Common myeloid progenitor, CD34-positive (primary cell): Measurements from ENCODE around the gene GNB1.
"Not testable (repeated sequence)": the region's sequence is repeated elsewhere in the genome, so short reads cannot be mapped to it uniquely, and the experiment has no call there.

Source experiments
- CTCF ChIA-PET: fragments of 350-600 bp; sonication (Branson Sonifier 250); formaldehyde crosslinking; loops from one replicate; lab custom pipeline; 2021; ENCODE audit warnings: antibody characterized with exemption; lab: Charles Lee
- POLR2A ChIA-PET: fragments of 350-600 bp; sonication (Branson Sonifier 250); formaldehyde crosslinking; loops from one replicate; lab custom pipeline; 2021; ENCODE audit warnings: antibody characterized with exemption; lab: Charles Lee
- DNase-seq, 3 donors: peaks; one replicate each; pipeline versions ENCODE4 v3.0.0 to v3.0.0-alpha.2; 2013
- H3K27ac ChIP-seq, 2 experiments: 1 replicate in 1 of 2; 2 replicates in 1 of 2; pipeline ENCODE4 v1.7.0; 2013; ENCODE audit warnings: inconsistent platforms in 2 of 2, low read length in 2 of 2, mild to moderate bottlenecking in 2 of 2, low read depth in 1 of 2, moderate library complexity in 1 of 2; ENCODE audit not compliant: severe bottlenecking in 2 of 2, insufficient read depth in 1 of 2, poor library complexity in 1 of 2
- H3K27me3 ChIP-seq, 5 experiments: replicated peaks in 2 of 5; 1 replicate in 3 of 5; 2 replicates in 2 of 5; pipeline versions ENCODE4 v1.6.1 to v1.7.0; 2013; ENCODE audit warnings: low read length in 4 of 5, mild to moderate bottlenecking in 2 of 5, moderate library complexity in 2 of 5, inconsistent platforms in 1 of 5; ENCODE audit not compliant: insufficient read depth in 5 of 5, control insufficient read depth in 4 of 5
- H3K36me3 ChIP-seq, 4 experiments: 1 replicate in 2 of 4; 2 replicates in 2 of 4; pipeline versions ENCODE4 v1.6.1 to v1.7.0; 2013; ENCODE audit warnings: low read length in 3 of 4, control low read depth in 1 of 4, mild to moderate bottlenecking in 1 of 4; ENCODE audit not compliant: control insufficient read depth in 4 of 4, insufficient read depth in 4 of 4
- H3K4me1 ChIP-seq, 4 experiments: 1 replicate in 3 of 4; 2 replicates in 1 of 4; pipeline versions ENCODE4 v1.6.1 to v1.7.1; 2013; ENCODE audit warnings: low read length in 3 of 4, mild to moderate bottlenecking in 3 of 4, control low read depth in 1 of 4, inconsistent platforms in 1 of 4, moderate library complexity in 1 of 4; ENCODE audit not compliant: control insufficient read depth in 4 of 4, insufficient read depth in 4 of 4; ENCODE audit errors: control extremely low read depth in 1 of 4
- H3K4me3 ChIP-seq, 7 experiments: 1 replicate in 4 of 7; 2 replicates in 3 of 7; pipeline versions ENCODE4 v1.5.1 to v1.7.0; 2013; ENCODE audit warnings: mild to moderate bottlenecking in 7 of 7, low read length in 6 of 7, moderate library complexity in 6 of 7, inconsistent platforms in 2 of 7, low read depth in 2 of 7, control low read depth in 1 of 7; ENCODE audit not compliant: insufficient read depth in 4 of 7, control insufficient read depth in 1 of 7; ENCODE audit errors: extremely low read depth in 1 of 7
- H3K9me3 ChIP-seq, 5 experiments: 1 replicate in 4 of 5; 2 replicates in 1 of 5; pipeline versions ENCODE4 v1.6.1 to v1.7.1; 2013; ENCODE audit warnings: low read length in 4 of 5, mild to moderate bottlenecking in 2 of 5, inconsistent platforms in 1 of 5, low read depth in 1 of 5, moderate library complexity in 1 of 5; ENCODE audit not compliant: control insufficient read depth in 4 of 5, insufficient read depth in 2 of 5; ENCODE audit errors: control extremely low read depth in 1 of 5
- WGBS: methylation state at CpG from one replicate; pipeline ENCODE4 v1.1.5; 2013; ENCODE audit not compliant: insufficient coverage; 5-methylcytosine and 5-hydroxymethylcytosine counted together

Gene GNB1

GRCh38 chr1:1858382-1859086 is 32.4 kb downstream of the GNB1 start:
- H3K4me1 ChIP-seq: peaks cover 0 to 50% (median 34%) of the 10 kb centered on the region in 4 experiments
- peak overlapping the region in 2 of 7 experiments; percentile 30 to 33 for H3K4me3 ChIP-seq
- ChIA-PET POLR2A (interaction anchor here (0.5 to 1.1 kb wide), 4 partner anchors 9 to 44 kb away, joined by 3 to 7 read pairs (median 4); no protein-coding TSS in a partner anchor), CTCF (interaction anchor here (0.7 to 1.5 kb wide), 9 partner anchors 8 to 50 kb away, joined by 3 to 5 read pairs (median 4); no protein-coding TSS in a partner anchor)
- H3K27me3 ChIP-seq: no peaks in the 10 kb centered on the region
- H3K27ac ChIP-seq: peak overlapping the region in 1 of 2 experiments; percentile 55
- peak; percentile 88 to 93 (median 91) for DNase-seq
- H3K36me3 ChIP-seq: peaks cover 0 to 25% (median 4%) of the 10 kb centered on the region in 4 experiments
- 18% methylated on average over 5 of the region's 9 CpGs for WGBS
- H3K9me3 ChIP-seq: no peaks in the 10 kb centered on the region

- H3K27ac ChIP-seq: peak overlapping the region in 1 of 2 experiments; percentile 50
- H3K4me1 ChIP-seq: peaks cover 0 to 49% (median 34%) of the 10 kb centered on the region in 4 experiments
- H3K4me3 ChIP-seq: no peak overlapping the region
- H3K9me3 ChIP-seq: no peaks in the 10 kb centered on the region
- POLR2A ChIA-PET: no interaction called here
- no peaks in the 10 kb centered on the region for H3K27me3 ChIP-seq
- CTCF ChIA-PET: interaction anchor here (1.5 kb wide), 1 partner anchor 49 kb away, joined by 4 read pairs; no protein-coding TSS in a partner anchor
- H3K36me3 ChIP-seq: peaks cover 0 to 24% (median 3%) of the 10 kb centered on the region in 4 experiments
- WGBS: 32% methylated on average over 2 of the region's 4 CpGs
- DNase-seq: no peak
Observed at GRCh38 chr1:1857096-1857703, 33.7 kb downstream of the GNB1 start.

DNA sequence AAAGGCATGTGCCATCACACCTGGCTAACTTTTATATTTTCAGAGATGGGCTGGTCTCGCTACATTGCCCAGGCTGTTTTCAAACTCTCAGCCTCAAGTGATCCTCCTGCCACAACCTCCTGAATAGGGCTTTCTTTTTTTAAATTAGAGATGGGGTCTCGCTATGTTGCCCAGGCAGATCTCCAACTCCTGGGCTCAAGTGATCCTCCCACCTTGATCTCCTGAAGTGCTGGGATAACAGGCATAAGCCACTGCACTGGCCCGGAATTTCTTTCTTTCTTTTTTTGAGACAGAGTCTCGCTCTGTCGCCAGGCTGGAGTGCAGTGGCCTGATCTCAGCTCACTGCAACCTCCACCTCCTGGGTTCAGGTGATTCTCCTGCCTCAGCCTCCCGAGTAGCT is 34.7 kb downstream of the GNB1 start:
- H3K9me3 ChIP-seq, POLR2A ChIA-PET, DNase-seq, H3K4me3 ChIP-seq, H3K27me3 ChIP-seq: not testable (repeated sequence)
- CTCF ChIA-PET: interaction anchor here (0.6 to 0.8 kb wide), 3 partner anchors 10 to 76 kb away, joined by 3 to 4 read pairs (median 3); no protein-coding TSS in a partner anchor
- 91% methylated on average over 5 of the region's 6 CpGs for WGBS
- Histone ChIP-seq H3K36me3 (peaks cover 0 to 28% (median 3%) of the 10 kb centered on the region in 4 experiments), H3K4me1 (peaks cover 0 to 41% (median 28%) of the 10 kb centered on the region in 4 experiments), H3K27ac (peak overlapping the region in 1 of 2 experiments; percentile 50)

- no peaks in the 10 kb centered on the region for H3K9me3 ChIP-seq
- WGBS: 93% methylated on average over 6 of the region's 7 CpGs
- ChIA-PET POLR2A (no interaction called here), CTCF (interaction anchor here (1.0 to 2.3 kb wide), 6 partner anchors 13 to 52 kb away, joined by 3 to 9 read pairs (median 4); no protein-coding TSS in a partner anchor)
- H3K4me1 ChIP-seq: peaks cover 0 to 29% (median 11%) of the 10 kb centered on the region in 4 experiments
- H3K4me3 ChIP-seq: no peak overlapping the region
- H3K36me3 ChIP-seq: peaks cover 0 to 27% (median 3%) of the 10 kb centered on the region in 4 experiments
- peak overlapping the region in 1 of 2 experiments; percentile 51 for H3K27ac ChIP-seq
- no peaks in the 10 kb centered on the region for H3K27me3 ChIP-seq
- no peak for DNase-seq
Observed at GRCh38 chr1:1853593-1854257, 37.2 kb downstream of the GNB1 start.

GRCh38 chr1:1852619-1853414 is 38.1 kb downstream of the GNB1 start:
- WGBS: 92% methylated on average over 8 of the region's 10 CpGs
- Histone ChIP-seq H3K4me3 (no peak overlapping the region), H3K27me3 (no peaks in the 10 kb centered on the region), H3K36me3 (peaks cover 0 to 20% (median 4%) of the 10 kb centered on the region in 4 experiments), H3K4me1 (peaks cover 0 to 20% (median 4%) of the 10 kb centered on the region in 4 experiments), H3K27ac (peak overlapping the region in 1 of 2 experiments; percentile 54), H3K9me3 (no peaks in the 10 kb centered on the region)
- no peak for DNase-seq
- CTCF ChIA-PET: interaction anchor here (1.0 to 2.3 kb wide), 4 partner anchors 12 to 53 kb away, joined by 3 to 9 read pairs (median 4); no protein-coding TSS in a partner anchor
- POLR2A ChIA-PET: no interaction called here

GRCh38 chr1:1847890-1848289 is 43.0 kb downstream of the GNB1 start:
- H3K36me3 ChIP-seq: peaks cover 0 to 23% (median 13%) of the 10 kb centered on the region in 4 experiments
- H3K4me3 ChIP-seq: no peak overlapping the region
- peaks cover 0 to 13% (median 4%) of the 10 kb centered on the region in 4 experiments for H3K4me1 ChIP-seq
- ChIA-PET POLR2A (interaction anchor here (0.6 kb wide), 1 partner anchor 9 kb away, joined by 3 read pairs; no protein-coding TSS in a partner anchor), CTCF (interaction anchor here (1.0 to 1.6 kb wide), 3 partner anchors 25 to 58 kb away, joined by 3 to 5 read pairs (median 4); no protein-coding TSS in a partner anchor)
- no peaks in the 10 kb centered on the region for H3K9me3 ChIP-seq
- no peak for DNase-seq
- H3K27ac ChIP-seq: no peak overlapping the region
- H3K27me3 ChIP-seq: no peaks in the 10 kb centered on the region
- whole genome bisulfite sequencing: 97% methylated on average over 9 of the region's 10 CpGs
